Measurements from ENCODE around the gene CD300LB. TPM values are rescaled to one million over a fixed set of nuclear protein-coding genes. Genes with fewer than 3 reads are reported as not detected.
"Not testable (repeated sequence)": the region's sequence is repeated elsewhere in the genome, so short reads cannot be mapped to it uniquely, and the experiment has no call there.

CD300LB gene
- total and polyA plus RNA-seq, 4 experiments from 2014 or later: 0.17 to 0.19 TPM; not detected in 2

- H3K9me3 ChIP-seq (ENCODE audit: control insufficient read depth in 1 of 2, low read length in 2 of 2): peaks cover 0 to 3% of the 10 kb centered on the region in 2 donors
- no peak overlapping the region for H3K4me3 Mint-ChIP-seq
These were observed 19.2 kb downstream of the CD300LB start for GRCh38 chr17:74512036-74512435.

DNA sequence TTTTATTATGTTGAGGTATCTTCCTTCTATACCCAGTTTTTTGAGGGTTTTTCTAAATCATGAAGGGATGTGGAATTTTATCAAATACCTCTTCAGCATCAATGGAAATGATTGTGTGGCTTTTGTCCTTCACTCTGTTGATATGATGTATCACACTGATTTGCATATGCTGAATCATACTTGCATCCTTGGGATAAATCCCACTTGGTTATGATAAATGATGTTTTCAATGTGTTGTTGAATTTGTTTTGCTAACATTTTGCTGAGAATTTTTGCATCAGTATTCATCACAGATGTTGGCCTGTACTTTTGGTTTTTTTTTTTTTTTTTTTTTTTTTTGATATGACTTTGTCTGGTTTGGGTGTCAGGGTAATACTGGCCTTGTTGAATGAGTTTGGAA, 23.1 kb downstream of the CD300LB start:
- H3K9me3 Mint-ChIP-seq: no peaks in the 10 kb centered on the region
- H3K36me3 ChIP-seq (ENCODE audit: insufficient read depth, low read length): no peaks in the 10 kb centered on the region
- H3K4me1 Mint-ChIP-seq: no peaks in the 10 kb centered on the region
- POLR2A ChIA-PET (ENCODE audit: partially characterized antibody): no interaction called here
- no peaks in the 10 kb centered on the region for H3K4me1 ChIP-seq (ENCODE audit: insufficient read depth, low read length)
- no peaks in the 10 kb centered on the region for H3K36me3 Mint-ChIP-seq
- CTCF ChIA-PET (ENCODE audit: partially characterized antibody): no interaction called here
- no peak for DNase-seq
- H3K27ac ChIP-seq (ENCODE audit: low read depth, low read length): no peak overlapping the region
- no peaks in the 10 kb centered on the region for H3K27me3 ChIP-seq (ENCODE audit: insufficient read depth, low read length)
- H3K9me3 ChIP-seq (ENCODE audit: control insufficient read depth in 1 of 2, low read length in 2 of 2): no peaks in the 10 kb centered on the region
- peaks cover 0 to 5% of the 10 kb centered on the region in 2 donors for H3K27me3 Mint-ChIP-seq
- no peak overlapping the region for H3K27ac Mint-ChIP-seq
- intact Hi-C loops (cut with micrococcal nuclease): no loop called here
- no peak overlapping the region for H3K4me3 Mint-ChIP-seq
- H3K4me3 ChIP-seq (ENCODE audit: low read length in 2 of 2): no peak overlapping the region

More at GRCh38 chr17:74512036-74512435, 19.2 kb downstream of the CD300LB start:
- no peak overlapping the region for H3K4me3 ChIP-seq (ENCODE audit: low read length in 2 of 2)
- no peaks in the 10 kb centered on the region for H3K36me3 ChIP-seq (ENCODE audit: insufficient read depth, low read length)
- DNase-seq: no peak
- no peak overlapping the region for H3K27ac ChIP-seq (ENCODE audit: low read depth, low read length)
- peaks cover 7 to 17% of the 10 kb centered on the region in 2 donors for H3K27me3 Mint-ChIP-seq
- ChIA-PET CTCF (ENCODE audit: partially characterized antibody) (no interaction called here), POLR2A (ENCODE audit: partially characterized antibody) (no interaction called here)
- intact Hi-C loops (cut with micrococcal nuclease): no loop called here
- no peaks in the 10 kb centered on the region for H3K4me1 ChIP-seq (ENCODE audit: insufficient read depth, low read length)
- H3K27ac Mint-ChIP-seq: peak overlapping the region in 1 of 7 donors; percentile 63
- no peaks in the 10 kb centered on the region for H3K27me3 ChIP-seq (ENCODE audit: insufficient read depth, low read length)
- peaks cover 0 to 13% (median 2%) of the 10 kb centered on the region in 4 donors for H3K4me1 Mint-ChIP-seq
- H3K36me3 Mint-ChIP-seq: peaks cover 3 to 11% of the 10 kb centered on the region in 2 donors
- peaks cover 4 to 15% (median 10%) of the 10 kb centered on the region in 8 donors for H3K9me3 Mint-ChIP-seq

DNA sequence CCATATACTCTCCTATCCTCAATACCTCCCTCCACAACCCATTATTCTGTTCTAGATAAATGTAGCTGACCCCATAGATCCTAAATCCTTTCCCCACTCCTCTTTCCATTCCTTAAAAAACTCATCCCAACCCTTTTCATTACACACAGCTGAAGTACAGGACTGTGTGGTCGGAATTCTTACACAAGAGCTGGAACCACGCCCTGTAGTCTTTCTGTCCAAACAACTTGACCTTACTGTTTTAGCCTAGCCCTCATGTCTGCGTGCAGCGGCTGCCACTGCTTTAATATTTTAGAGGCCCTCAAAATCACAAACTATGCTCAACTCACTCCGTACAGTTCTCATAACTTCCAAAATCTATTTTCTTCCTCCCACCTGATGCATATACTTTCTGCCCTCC, 27.3 kb downstream of the CD300LB start:
- H3K27me3 Mint-ChIP-seq; H3K9me3 Mint-ChIP-seq; H3K27ac ChIP-seq (ENCODE audit: low read depth, low read length); H3K4me3 ChIP-seq (ENCODE audit: low read length in 2 of 2); H3K27me3 ChIP-seq (ENCODE audit: insufficient read depth, low read length); H3K9me3 ChIP-seq (ENCODE audit: control insufficient read depth in 1 of 2, low read length in 2 of 2); DNase-seq; intact Hi-C loops (cut with micrococcal nuclease); H3K4me1 ChIP-seq (ENCODE audit: insufficient read depth, low read length); CTCF ChIA-PET (ENCODE audit: partially characterized antibody); H3K36me3 Mint-ChIP-seq; POLR2A ChIA-PET (ENCODE audit: partially characterized antibody); H3K27ac Mint-ChIP-seq; H3K4me3 Mint-ChIP-seq; H3K36me3 ChIP-seq (ENCODE audit: insufficient read depth, low read length); H3K4me1 Mint-ChIP-seq: not testable (repeated sequence)

DNA sequence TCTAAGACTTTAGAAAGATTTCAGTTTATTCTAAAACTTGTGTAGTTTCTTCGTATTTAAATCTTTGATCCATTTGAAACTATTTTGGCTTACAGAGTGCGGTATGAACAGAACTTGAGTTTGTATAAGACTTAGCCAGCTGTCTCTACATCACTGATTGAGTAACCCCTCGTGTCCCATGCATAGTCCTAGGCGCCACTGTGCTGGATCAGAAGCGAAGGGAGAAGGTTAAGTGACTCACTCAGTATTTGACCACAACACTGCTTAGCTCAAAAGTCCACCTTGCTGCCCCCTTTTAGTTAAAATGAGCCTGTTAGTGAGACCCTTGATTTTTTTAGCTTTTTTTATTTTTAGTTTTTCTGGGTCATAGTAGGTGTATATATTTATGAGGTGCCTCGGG, 28.4 kb downstream of the CD300LB start:
- Mint-ChIP-seq H3K4me1 (no peaks in the 10 kb centered on the region), H3K27me3 (no peaks in the 10 kb centered on the region), H3K27ac (no peak overlapping the region), H3K4me3 (no peak overlapping the region), H3K36me3 (no peaks in the 10 kb centered on the region), H3K9me3 (no peaks in the 10 kb centered on the region)
- intact Hi-C loops (cut with micrococcal nuclease): no loop called here
- ChIA-PET POLR2A (ENCODE audit: partially characterized antibody) (no interaction called here), CTCF (ENCODE audit: partially characterized antibody) (no interaction called here)
- DNase-seq: no peak
- Histone ChIP-seq H3K9me3 (ENCODE audit: control insufficient read depth in 1 of 2, low read length in 2 of 2) (no peaks in the 10 kb centered on the region), H3K4me1 (ENCODE audit: insufficient read depth, low read length) (no peaks in the 10 kb centered on the region), H3K27me3 (ENCODE audit: insufficient read depth, low read length) (no peaks in the 10 kb centered on the region), H3K27ac (ENCODE audit: low read depth, low read length) (no peak overlapping the region), H3K4me3 (ENCODE audit: low read length in 2 of 2) (no peak overlapping the region), H3K36me3 (ENCODE audit: insufficient read depth, low read length) (no peaks in the 10 kb centered on the region)

GRCh38 chr17:74499992-74500391, 31.3 kb downstream of the CD300LB start:
- DNase-seq: no peak
- Histone ChIP-seq H3K4me3 (ENCODE audit: low read length in 2 of 2) (no peak overlapping the region), H3K4me1 (ENCODE audit: insufficient read depth, low read length) (no peaks in the 10 kb centered on the region), H3K9me3 (ENCODE audit: control insufficient read depth in 1 of 2, low read length in 2 of 2) (no peaks in the 10 kb centered on the region), H3K27me3 (ENCODE audit: insufficient read depth, low read length) (no peaks in the 10 kb centered on the region), H3K36me3 (ENCODE audit: insufficient read depth, low read length) (no peaks in the 10 kb centered on the region), H3K27ac (ENCODE audit: low read depth, low read length) (no peak overlapping the region)
- CTCF ChIA-PET (ENCODE audit: partially characterized antibody): interaction anchor here (0.7 to 1.8 kb wide), 3 partner anchors 11 to 131 kb away, joined by 3 to 6 read pairs (median 3); no protein-coding TSS in a partner anchor
- H3K36me3 Mint-ChIP-seq: no peaks in the 10 kb centered on the region
- H3K9me3 Mint-ChIP-seq: no peaks in the 10 kb centered on the region
- no peak overlapping the region for H3K4me3 Mint-ChIP-seq
- peak overlapping the region in 2 of 7 donors; percentile 53 to 55 for H3K27ac Mint-ChIP-seq
- no peaks in the 10 kb centered on the region for H3K27me3 Mint-ChIP-seq
- no peaks in the 10 kb centered on the region for H3K4me1 Mint-ChIP-seq
- POLR2A ChIA-PET (ENCODE audit: partially characterized antibody): no interaction called here
- intact Hi-C loops (cut with micrococcal nuclease): no loop called here

DNA sequence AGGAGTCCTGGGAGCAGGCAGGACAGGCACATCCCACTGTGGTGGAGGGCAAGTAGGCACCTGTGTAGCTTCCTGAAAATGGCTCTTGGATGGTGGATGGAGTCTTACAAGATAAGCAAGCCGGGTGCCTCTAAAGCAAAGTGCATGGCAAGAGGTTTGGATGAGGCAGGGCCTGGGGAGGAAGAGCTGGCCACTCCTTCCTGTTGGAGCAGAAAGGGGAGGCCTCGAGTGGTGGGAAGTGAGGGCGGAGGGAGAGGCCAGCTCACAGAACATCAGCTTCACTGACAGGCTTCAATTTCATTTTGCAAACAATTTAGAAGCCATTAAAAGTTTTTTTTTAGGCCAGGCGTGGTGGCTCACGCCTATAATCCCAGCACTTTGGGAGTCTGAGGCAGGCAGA, 33.8 kb downstream of the CD300LB start:
- DNase-seq: no peak

GRCh38 chr17:74493331-74493833, 37.9 kb downstream of the CD300LB start:
- Histone ChIP-seq H3K9me3 (ENCODE audit: control insufficient read depth in 1 of 2, low read length in 2 of 2) (no peaks in the 10 kb centered on the region), H3K27me3 (ENCODE audit: insufficient read depth, low read length) (no peaks in the 10 kb centered on the region), H3K4me3 (ENCODE audit: low read length in 2 of 2) (no peak overlapping the region), H3K4me1 (ENCODE audit: insufficient read depth, low read length) (peaks cover 5% of the 10 kb centered on the region), H3K27ac (ENCODE audit: low read depth, low read length) (no peak overlapping the region), H3K36me3 (ENCODE audit: insufficient read depth, low read length) (no peaks in the 10 kb centered on the region)
- CTCF ChIA-PET (ENCODE audit: partially characterized antibody): interaction anchor here (1.0 to 6.3 kb wide), 6 partner anchors 14 to 125 kb away, joined by 3 to 105 read pairs (median 16); partner anchors contain the start of gene GPR142
- POLR2A ChIA-PET (ENCODE audit: partially characterized antibody): interaction anchor here (1.0 to 1.3 kb wide), 2 partner anchors 37 to 39 kb away, joined by 3 read pairs; no protein-coding TSS in a partner anchor
- intact Hi-C loops (cut with micrococcal nuclease): loop anchor here (1.0 kb wide), 4 partner anchors 39 to 192 kb away; no protein-coding TSS in a partner anchor
- peak; percentile 58 to 71 (median 65) for DNase-seq
- H3K4me1 Mint-ChIP-seq: peaks cover 9 to 18% (median 12%) of the 10 kb centered on the region in 4 donors
- H3K36me3 Mint-ChIP-seq: peaks cover 6 to 10% of the 10 kb centered on the region in 2 donors
- peak overlapping the region in 3 of 7 donors; percentile 12 to 70 (median 43) for H3K27ac Mint-ChIP-seq
- no peak overlapping the region for H3K4me3 Mint-ChIP-seq
- peaks cover 0 to 2% of the 10 kb centered on the region in 2 donors for H3K27me3 Mint-ChIP-seq
- peaks cover 0 to 6% (median 0%) of the 10 kb centered on the region in 8 donors for H3K9me3 Mint-ChIP-seq

More for the DNA sequence above, 33.8 kb downstream of the CD300LB start:
- Histone ChIP-seq H3K4me1 (ENCODE audit: insufficient read depth, low read length) (peaks cover 5% of the 10 kb centered on the region), H3K4me3 (ENCODE audit: low read length in 2 of 2) (no peak overlapping the region), H3K36me3 (ENCODE audit: insufficient read depth, low read length) (no peaks in the 10 kb centered on the region), H3K9me3 (ENCODE audit: control insufficient read depth in 1 of 2, low read length in 2 of 2) (no peaks in the 10 kb centered on the region), H3K27me3 (ENCODE audit: insufficient read depth, low read length) (no peaks in the 10 kb centered on the region), H3K27ac (ENCODE audit: low read depth, low read length) (no peak overlapping the region)
- intact Hi-C loops (cut with micrococcal nuclease): no loop called here
- POLR2A ChIA-PET (ENCODE audit: partially characterized antibody): no interaction called here
- CTCF ChIA-PET (ENCODE audit: partially characterized antibody): interaction anchor here (1.2 to 2.5 kb wide), 5 partner anchors 40 to 129 kb away, joined by 4 to 21 read pairs (median 10); no protein-coding TSS in a partner anchor
- H3K27me3 Mint-ChIP-seq: peaks cover 0 to 2% of the 10 kb centered on the region in 2 donors
- H3K27ac Mint-ChIP-seq: peak overlapping the region in 1 of 7 donors; percentile 70
- no peaks in the 10 kb centered on the region for H3K36me3 Mint-ChIP-seq
- H3K4me1 Mint-ChIP-seq: peaks cover 4 to 8% (median 6%) of the 10 kb centered on the region in 4 donors
- H3K9me3 Mint-ChIP-seq: no peaks in the 10 kb centered on the region
- H3K4me3 Mint-ChIP-seq: no peak overlapping the region
